Adrenal gland (tissue), 5 donors: ENCODE results near the gene ANKRD44.

Source experiments
- CTCF ChIP-seq, 6 experiments: fragments of 450-650 bp in 4 of 6; fragments of 200-600 bp in 2 of 6; sonication (generic) in 1 of 6; IDR thresholded peaks; 1 replicate in 5 of 6; 2 replicates in 1 of 6; pipeline versions ENCODE4 v1.5.1 to v1.8.0; 2016 to 2021; ENCODE audit warnings: antibody characterized with exemption in 6 of 6, mild to moderate bottlenecking in 2 of 6, moderate library complexity in 1 of 6
- POLR2A ChIP-seq, 2 donors: fragments of 450-650 bp; IDR thresholded peaks; one replicate each; pipeline ENCODE4 v1.6.1; 2017; ENCODE audit warnings: antibody characterized with exemption in 2 of 2, mild to moderate bottlenecking in 2 of 2, moderate library complexity in 1 of 2
- donor health status: DM: no; HTN: no; CAD: no.

- no peak for TF ChIP-seq POLR2A (IDR thresholded peaks at IDR 0.05)
- TF ChIP-seq CTCF (IDR thresholded peaks at IDR 0.05): no peak
Measured at GRCh38 chr2:196968516-196968915, 342.1 kb downstream of the ANKRD44 start.
